GM12878 (cell line): ENCODE results near the gene UBAP1L. TPM values are rescaled to one million over a fixed set of nuclear protein-coding genes. Genes with fewer than 3 reads are reported as not detected.

ENCODE experiments used
- ATAC-seq: fragments of 200-7000 bp; cut with Tn5 transposase; 3 replicates; pipeline ENCODE4 v1.9.1; 2020; ENCODE audit warnings: mild to moderate bottlenecking, moderate library complexity
- BruUV-seq: library from RNA; stranded (reverse); fragments of 400-500 nt; replicated peaks from 2 replicates; lab custom pipeline; 2021; lab: Mats Ljungman, UMichigan
- CTCF ChIA-PET: fragments of 300-600 bp; sonication (Branson Sonifier 250); formaldehyde crosslinking; extraction: SDS; loops from one replicate; lab custom pipeline; 2021; ENCODE audit warnings: inconsistent platforms; lab: Yijun Ruan, JAX
- POLR2A ChIA-PET: fragments of 350-600 bp; formaldehyde crosslinking; extraction: SDS; loops from one replicate; lab custom pipeline; 2021; ENCODE audit warnings: inconsistent platforms; lab: Charles Lee
- RAD21 ChIA-PET: fragments of 300-600 bp; sonication (Branson Sonifier 250); formaldehyde crosslinking; loops from one replicate; lab custom pipeline; 2023; ENCODE audit warnings: antibody characterized with exemption; ENCODE audit not compliant: unreplicated experiment; lab: Charles Lee
- SMC1A ChIA-PET: fragments of 300-600 bp; sonication (Branson Sonifier 250); formaldehyde crosslinking; loops from one replicate; lab custom pipeline; 2023; ENCODE audit not compliant: unreplicated experiment, uncharacterized antibody; lab: Charles Lee
- DNase-seq: peaks from one replicate; pipeline ENCODE4 v3.0.0-alpha.2; 2011; ENCODE audit warnings: low read depth, low spot score
- FAIRE-seq: peaks from 3 replicates; lab custom pipeline; 2011; peaks lifted over from hg19 to GRCh38; lab: Jason Lieb, UNC
- H2AFZ ChIP-seq: 2 replicates; pipeline ENCODE4 v1.6.0; 2011; ENCODE audit warnings: low read depth, low read length, control low read depth; ENCODE audit not compliant: control insufficient read depth
- H3K27ac ChIP-seq: 2 replicates; pipeline ENCODE4 v1.5.1; 2011; ENCODE audit warnings: control low read depth; ENCODE audit not compliant: control insufficient read depth, insufficient read depth
- H3K27me3 ChIP-seq, 2 experiments: replicated peaks in 1 of 2; 2 replicates each; pipeline versions ENCODE4 v1.6.0 to v1.6.1; 2011; ENCODE audit warnings: low read length in 1 of 2; ENCODE audit not compliant: control insufficient read depth in 2 of 2, insufficient read depth in 2 of 2
- H3K36me3 ChIP-seq, 2 experiments: 2 replicates each; pipeline ENCODE4 v1.5.1; 2011; ENCODE audit warnings: low read length in 1 of 2; ENCODE audit not compliant: control insufficient read depth in 2 of 2, insufficient read depth in 2 of 2
- H3K4me1 ChIP-seq: 2 replicates; pipeline ENCODE4 v1.6.1; 2011; ENCODE audit warnings: mild to moderate bottlenecking, low read length, moderate library complexity, mixed read lengths; ENCODE audit not compliant: control insufficient read depth, insufficient read depth
- H3K4me2 ChIP-seq: 2 replicates; pipeline ENCODE4 v1.6.0; 2011; ENCODE audit warnings: control low read depth; ENCODE audit not compliant: control insufficient read depth, insufficient read depth
- H3K4me3 ChIP-seq: fragments of 200-600 bp; sonication (generic); 2 replicates; pipeline ENCODE4 v1.5.1; 2016
- H3K79me2 ChIP-seq: 2 replicates; pipeline ENCODE4 v1.6.0; 2011; ENCODE audit warnings: low read length; ENCODE audit not compliant: control insufficient read depth, insufficient read depth
- H3K9ac ChIP-seq: 2 replicates; pipeline ENCODE4 v1.8.0; 2011; ENCODE audit warnings: low read length, control low read depth, mixed read lengths; ENCODE audit not compliant: control insufficient read depth, insufficient read depth
- H3K9me3 ChIP-seq: replicated peaks from 3 replicates; pipeline ENCODE4 v1.5.1; 2011; ENCODE audit warnings: mild to moderate bottlenecking, low read length; ENCODE audit not compliant: control insufficient read depth, insufficient read depth
- H4K20me1 ChIP-seq: 2 replicates; pipeline ENCODE4 v1.6.0; 2011; ENCODE audit not compliant: control insufficient read depth, insufficient read depth
- BACH1 ChIP-seq: fragments of 450-650 bp; IDR thresholded peaks from 2 replicates; pipeline ENCODE4 v1.6.1; 2017; ENCODE audit warnings: mild to moderate bottlenecking, borderline replicate concordance
- BCL3 ChIP-seq: IDR thresholded peaks from 2 replicates; pipeline ENCODE4 v1.6.1; 2011; ENCODE audit warnings: borderline replicate concordance, low read depth, mild to moderate bottlenecking, moderate library complexity, low read length; ENCODE audit not compliant: insufficient read depth, poor library complexity, severe bottlenecking
- BHLHE40 ChIP-seq, 2 experiments: fragments of 450-650 bp in 1 of 2; IDR thresholded peaks; 2 replicates each; pipeline ENCODE4 v1.6.1; 2011 to 2017; ENCODE audit warnings: low read depth in 2 of 2, borderline replicate concordance in 1 of 2, improper control_type of control experiment in 1 of 2, low read length in 1 of 2, mild to moderate bottlenecking in 1 of 2
- HCFC1 ChIP-seq: fragments of 150-350 bp; IDR thresholded peaks from 2 replicates; pipeline ENCODE4 v1.6.1; 2014; ENCODE audit warnings: low read length
- PRDM15 ChIP-seq: fragments of 450-650 bp; formaldehyde crosslinking; IDR thresholded peaks from 2 replicates; pipeline ENCODE4 v1.4.0; 2020; ENCODE audit warnings: mild to moderate bottlenecking, moderate library complexity
- RELB ChIP-seq: fragments of 450-650 bp; IDR thresholded peaks from 2 replicates; pipeline ENCODE4 v1.6.1; 2017; ENCODE audit warnings: low read depth, mild to moderate bottlenecking, moderate library complexity
- TAF1 ChIP-seq: IDR thresholded peaks from 2 replicates; pipeline ENCODE4 v1.6.1; 2011; ENCODE audit warnings: mild to moderate bottlenecking, low read depth, low read length, borderline replicate concordance
- WGBS: methylation state at CpG from one replicate; pipeline ENCODE4 v1.1.6; 2016; ENCODE audit warnings: low lambda C conversion rate; ENCODE audit not compliant: insufficient replicate concordance, insufficient coverage; ENCODE audit errors: missing lambda C conversion rate; 5-methylcytosine and 5-hydroxymethylcytosine counted together
- in situ Hi-C: fragments of 300-500 bp; cut with MboI; formaldehyde crosslinking; loops from 9 replicates; pipeline ENCODE4 v1.14.3; 2018; ENCODE audit warnings: mixed read lengths
- intact Hi-C: fragments of 100-400 bp; cut with micrococcal nuclease; formaldehyde crosslinking; loops from one replicate; pipeline ENCODE4 v1.14.2; 2022; ENCODE audit not compliant: unreplicated experiment
- polyA plus RNA-seq, 11 experiments: library from polyadenylated mRNA; depleted of rRNA in 4 of 11; unstranded in 6 of 11; stranded (reverse) in 5 of 11; fragments of >200 nt; fragmentation: Nextera tagmentation in 4 of 11; fragmentation: Illumina TruSeq in 1 of 11; extraction: Ambion mirVana in 4 of 11; extraction: Trizol in 1 of 11; gene quantifications; 1 replicate in 1 of 11; 2 replicates in 10 of 11; pipeline versions ENCODE4 v1.2.1 to v1.2.3, GENCODE V29; 2011 to 2016; ENCODE audit warnings: inconsistent platforms in 2 of 11, missing spikeins in 2 of 11, low read depth in 1 of 11
- total RNA-seq, 4 experiments: library from RNA; depleted of rRNA in 3 of 4; stranded (reverse); fragments of >200 nt in 3 of 4; fragmentation: Illumina TruSeq in 1 of 4; extraction: Trizol in 1 of 4; gene quantifications; 2 replicates each; pipeline versions ENCODE4 v1.2.1 to v1.2.3, GENCODE V29; 2013 to 2021

The UBAP1L gene
- total and polyA plus RNA-seq, 10 of the 15 experiments (the other 5 are each of a cell fraction or from before 2014, with no cell fraction given) = 0.03 to 2.6 (median 1.0) TPM

- TF ChIP-seq RELB (no peak), BHLHE40 (IDR thresholded peaks at IDR 0.05; ENCODE audit: borderline replicate concordance in 1 of 2, low read depth in 2 of 2, low read length in 1 of 2) (no peak), BACH1 (no peak), HCFC1 (no peak), BCL3 (no peak)
Measured at GRCh38 chr15:65071381-65071811, 43.6 kb downstream of the UBAP1L start (continued).

GRCh38 chr15:65069779-65070546, 45.0 kb downstream of the UBAP1L start:
- Histone ChIP-seq H3K27ac (no peak overlapping the region), H3K27me3 (peaks cover 0 to 2% of the 10 kb centered on the region in 2 experiments), H3K36me3 (no peaks in the 10 kb centered on the region), H3K9me3 (no peaks in the 10 kb centered on the region), H3K4me3 (no peak overlapping the region), H3K9ac (no peak overlapping the region), H2AFZ (no peak overlapping the region), H4K20me1 (no peaks in the 10 kb centered on the region), H3K79me2 (no peaks in the 10 kb centered on the region), H3K4me1 (no peaks in the 10 kb centered on the region), H3K4me2 (no peak overlapping the region)
- ChIA-PET CTCF (interaction anchor here (0.8 to 1.2 kb wide), 3 partner anchors 9 to 36 kb away, joined by 3 to 5 read pairs (median 3); no protein-coding TSS in a partner anchor), POLR2A (no interaction called here), SMC1A (interaction anchor here (0.6 to 1.8 kb wide), 3 partner anchors 10 to 1363 kb away, joined by 3 to 5 read pairs (median 4); no protein-coding TSS in a partner anchor), RAD21 (no interaction called here)
- TF ChIP-seq TAF1 (no peak), PRDM15 (CRISPR knock-in tag) (no peak)
- in situ Hi-C loops = no loop called here
- 21% methylated on average over 5 of the region's 5 CpGs for WGBS
- no TSS peak for BruUV-seq
- no peak for DNase-seq
- intact Hi-C loops = no loop called here
- no peak for ATAC-seq
- FAIRE-seq = no peak
